Neural cell (in vitro differentiated cells): ENCODE data around the gene QPRT. TPM values are rescaled to one million over a fixed set of nuclear protein-coding genes. Genes with fewer than 3 reads are reported as not detected.

Experiments used
- H2AFZ ChIP-seq: fragments of 200-600, 300-800 bp; sonication (generic), shearing (Covaris generic); 2 replicates; pipeline ENCODE4 v1.6.0; 2014; ENCODE audit warnings: low read depth, mild to moderate bottlenecking, antibody characterized with exemption, low read length, moderate library complexity
- H3F3A ChIP-seq: fragments of 200-600 bp; shearing (Covaris generic); 2 replicates; pipeline ENCODE4 v1.6.1; 2016; ENCODE audit warnings: mild to moderate bottlenecking, moderate library complexity, mixed read lengths, antibody characterized with exemption, low read length; ENCODE audit not compliant: insufficient read depth, poor library complexity, severe bottlenecking
- H3K27ac ChIP-seq: fragments of 200-600, 300-800 bp; sonication (generic), shearing (Covaris generic); 2 replicates; pipeline ENCODE4 v1.5.1; 2014; ENCODE audit warnings: mild to moderate bottlenecking, low read length, moderate library complexity
- H3K27me3 ChIP-seq: fragments of 300-800, 200-600 bp; sonication (generic), shearing (Covaris generic); 2 replicates; pipeline ENCODE4 v1.6.0; 2014; ENCODE audit warnings: mild to moderate bottlenecking, low read depth, low read length, moderate library complexity; ENCODE audit not compliant: insufficient read depth
- H3K36me3 ChIP-seq: fragments of 300-800, 200-600 bp; sonication (generic), shearing (Covaris generic); 2 replicates; pipeline ENCODE4 v1.5.1; 2014; ENCODE audit warnings: mild to moderate bottlenecking, antibody characterized with exemption, low read length, moderate library complexity; ENCODE audit not compliant: insufficient read depth
- H3K4me2 ChIP-seq: fragments of 300-800, 200-600 bp; sonication (generic), shearing (Covaris generic); 2 replicates; pipeline ENCODE4 v1.6.0; 2014; ENCODE audit warnings: mild to moderate bottlenecking, low read length
- H3K4me3 ChIP-seq: fragments of 300-800, 200-600 bp; sonication (generic), shearing (Covaris generic); 2 replicates; pipeline ENCODE4 v1.5.1; 2014; ENCODE audit warnings: mild to moderate bottlenecking, low read length, moderate library complexity
- H3K79me2 ChIP-seq: fragments of 200-600 bp; shearing (Covaris generic); replicated peaks from 2 replicates; pipeline ENCODE4 v1.6.0; 2014; ENCODE audit warnings: mild to moderate bottlenecking, low read length, moderate library complexity; ENCODE audit not compliant: insufficient read depth
- H3K9ac ChIP-seq: fragments of 300-800, 200-600 bp; sonication (generic), shearing (Covaris generic); 2 replicates; pipeline ENCODE4 v1.6.1; 2016; ENCODE audit warnings: mild to moderate bottlenecking, low read length, mixed read lengths
- H3K9me2 ChIP-seq: fragments of 200-600 bp; shearing (Covaris generic); 2 replicates; pipeline ENCODE4 v1.6.1; 2016; ENCODE audit warnings: mild to moderate bottlenecking, low read length, mixed read lengths; ENCODE audit not compliant: insufficient read depth
- H3K9me3 ChIP-seq: fragments of 200-600, 300-800 bp; sonication (generic), shearing (Covaris generic); 2 replicates; pipeline ENCODE4 v1.6.1; 2016; ENCODE audit warnings: mild to moderate bottlenecking, mixed run types, low read length, moderate library complexity, mixed read lengths
- H4K20me1 ChIP-seq: fragments of 200-600 bp; shearing (Covaris generic); 2 replicates; pipeline ENCODE4 v1.6.1; 2016; ENCODE audit warnings: mild to moderate bottlenecking, mixed run types; ENCODE audit not compliant: insufficient read depth
- CTCF ChIP-seq: fragments of 450-650 bp; IDR thresholded peaks from 2 replicates; pipeline ENCODE4 v1.5.1; 2014; ENCODE audit warnings: antibody characterized with exemption, mild to moderate bottlenecking, moderate library complexity; ENCODE audit not compliant: poor library complexity, severe bottlenecking
- EP300 ChIP-seq: fragments of 450-650 bp; conservative IDR thresholded peaks from 2 replicates; pipeline ENCODE4 v1.6.1; 2014; ENCODE audit warnings: antibody characterized with exemption, mild to moderate bottlenecking, moderate library complexity; ENCODE audit not compliant: poor library complexity, severe bottlenecking
- EZH2 ChIP-seq: fragments of 200-600, 300-800 bp; shearing (Covaris generic), sonication (generic); IDR thresholded peaks from 2 replicates; pipeline ENCODE4 v1.6.1; 2014; ENCODE audit warnings: antibody characterized with exemption, low read length, borderline replicate concordance, mild to moderate bottlenecking; ENCODE audit not compliant: insufficient read depth, poor library complexity, severe bottlenecking
- MXI1 ChIP-seq: fragments of 450-650 bp; conservative IDR thresholded peaks from 2 replicates; pipeline ENCODE4 v1.6.1; 2014; ENCODE audit warnings: antibody characterized with exemption, mild to moderate bottlenecking; ENCODE audit not compliant: poor library complexity, severe bottlenecking
- POLR2AphosphoS5 ChIP-seq: IDR thresholded peaks from 2 replicates; pipeline ENCODE4 v1.6.1; 2012
- RAD21 ChIP-seq: fragments of 450-650 bp; conservative IDR thresholded peaks from 2 replicates; pipeline ENCODE4 v1.6.1; 2014; ENCODE audit warnings: antibody characterized with exemption, mild to moderate bottlenecking, moderate library complexity
- REST ChIP-seq: IDR thresholded peaks from 2 replicates; pipeline ENCODE4 v1.6.1; 2012; ENCODE audit warnings: borderline replicate concordance
- SMC3 ChIP-seq: fragments of 450-650 bp; conservative IDR thresholded peaks from 2 replicates; pipeline ENCODE4 v1.6.1; 2014; ENCODE audit warnings: antibody characterized with exemption, mild to moderate bottlenecking, moderate library complexity; ENCODE audit not compliant: poor library complexity
- TAF1 ChIP-seq: IDR thresholded peaks from 2 replicates; pipeline ENCODE4 v1.6.1; 2012; ENCODE audit warnings: low read depth
- polyA plus RNA-seq: library from polyadenylated mRNA; depleted of rRNA; stranded (reverse); fragments of >200 nt; gene quantifications from 2 replicates; pipeline ENCODE4 v1.2.3, GENCODE V29; 2014

Gene QPRT
- polyA plus RNA-seq, 1 donor from 2014 or later = 2.7 TPM

- no peaks in the 10 kb centered on the region for H3K9me2 ChIP-seq
- H3K27ac ChIP-seq = no peak overlapping the region
- no peak overlapping the region for H3K4me2 ChIP-seq
- no peak overlapping the region for H3K4me3 ChIP-seq
- no peaks in the 10 kb centered on the region for H4K20me1 ChIP-seq
- no peaks in the 10 kb centered on the region for H3K79me2 ChIP-seq
- H3K36me3 ChIP-seq = no peaks in the 10 kb centered on the region
- H2AFZ ChIP-seq = no peak overlapping the region
- H3K27me3 ChIP-seq = no peaks in the 10 kb centered on the region
- no peak for TF ChIP-seq SMC3
- no peak for TF ChIP-seq REST
- TF ChIP-seq RAD21 = no peak
- TF ChIP-seq POLR2AphosphoS5 = no peak
- no peak for TF ChIP-seq EZH2
- no peak for TF ChIP-seq EP300
- no peak for TF ChIP-seq TAF1
- no peak for TF ChIP-seq CTCF
- no peak for TF ChIP-seq MXI1
- H3F3A ChIP-seq = no peaks in the 10 kb centered on the region
- H3K9ac ChIP-seq = no peak overlapping the region
- no peaks in the 10 kb centered on the region for H3K9me3 ChIP-seq
Measured at GRCh38 chr16:29698042-29698441, 19.1 kb downstream of the QPRT start.

GRCh38 chr16:29698484-29699323 lies 19.7 kb downstream of the QPRT start:
- Histone ChIP-seq H3K36me3 (no peaks in the 10 kb centered on the region), H3K79me2 (no peaks in the 10 kb centered on the region), H3K27ac (no peak overlapping the region), H4K20me1 (no peaks in the 10 kb centered on the region), H3K4me3 (no peak overlapping the region), H3K9me3 (no peaks in the 10 kb centered on the region), H3F3A (no peaks in the 10 kb centered on the region), H3K27me3 (no peaks in the 10 kb centered on the region), H3K9me2 (no peaks in the 10 kb centered on the region), H3K9ac (no peak overlapping the region), H2AFZ (no peak overlapping the region), H3K4me2 (no peak overlapping the region)
- TF ChIP-seq TAF1 (no peak), MXI1 (no peak), EZH2 (no peak), POLR2AphosphoS5 (no peak), CTCF (no peak), REST (no peak), SMC3 (no peak), EP300 (no peak)
